ENCODE results near the gene LETM1. TPM values are rescaled to one million over a fixed set of nuclear protein-coding genes. Genes with fewer than 3 reads are reported as not detected.

LETM1 gene
- total RNA-seq, 1 donor from 2014 or later, result 41.3 TPM

DNA sequence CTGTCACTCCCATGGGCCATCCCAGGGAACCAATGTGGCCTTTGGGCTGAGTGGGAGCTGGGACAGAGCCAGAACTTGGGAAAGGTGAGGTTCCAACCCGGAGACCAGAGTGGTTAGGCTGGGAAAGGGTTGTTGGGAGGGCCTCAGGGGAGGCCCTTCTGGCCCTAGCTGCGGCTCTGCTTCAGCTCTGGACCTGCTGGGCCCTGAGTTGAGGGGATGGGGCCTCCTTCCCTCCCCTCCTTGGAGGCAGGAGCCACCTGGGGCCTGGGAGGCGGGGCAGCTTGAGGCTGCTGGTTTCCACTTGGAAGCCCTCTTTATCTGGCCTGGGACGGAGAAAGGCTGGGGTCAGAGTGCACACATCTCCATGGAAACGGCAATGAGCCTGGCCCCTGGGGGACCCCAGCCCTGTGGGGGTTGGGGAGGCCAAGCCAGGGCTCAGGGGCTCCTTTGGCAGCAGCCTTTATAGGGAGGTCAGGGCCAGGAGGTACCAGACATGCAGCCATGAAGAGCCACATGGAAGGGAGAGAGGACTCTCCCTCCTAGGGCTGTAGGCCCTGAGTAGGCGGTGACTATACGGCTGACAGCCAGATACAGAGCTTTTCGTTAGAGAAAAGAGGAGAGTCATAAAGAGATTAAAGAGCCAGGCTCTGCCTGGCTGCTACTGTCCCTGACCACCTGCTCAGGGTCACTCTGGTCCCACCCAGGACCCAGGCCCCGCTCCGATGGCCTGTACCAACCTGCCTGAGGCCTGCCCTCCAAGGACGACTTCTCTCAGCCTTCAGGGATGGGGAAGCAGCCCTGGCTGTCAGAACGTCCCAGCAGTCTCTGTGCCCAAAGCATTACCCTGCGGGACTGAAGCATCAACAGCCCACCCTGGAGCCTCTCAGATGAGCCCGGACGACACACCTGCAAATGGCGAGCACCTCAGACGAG lies 8.4 kb upstream of the LETM1 start:
- Mint-ChIP-seq H3K27me3 (ENCODE audit: low read depth) (no peaks in the 10 kb centered on the region), H3K4me1 (ENCODE audit: low read depth) (peaks cover 3% of the 10 kb centered on the region), H3K36me3 (ENCODE audit: low read depth) (no peaks in the 10 kb centered on the region), H3K27ac (ENCODE audit: unreplicated experiment) (no peak overlapping the region), H3K4me3 (ENCODE audit: unreplicated experiment) (no peak overlapping the region), H3K9me3 (ENCODE audit: low read depth) (no peaks in the 10 kb centered on the region)
- TF ChIP-seq, protein P1, sequence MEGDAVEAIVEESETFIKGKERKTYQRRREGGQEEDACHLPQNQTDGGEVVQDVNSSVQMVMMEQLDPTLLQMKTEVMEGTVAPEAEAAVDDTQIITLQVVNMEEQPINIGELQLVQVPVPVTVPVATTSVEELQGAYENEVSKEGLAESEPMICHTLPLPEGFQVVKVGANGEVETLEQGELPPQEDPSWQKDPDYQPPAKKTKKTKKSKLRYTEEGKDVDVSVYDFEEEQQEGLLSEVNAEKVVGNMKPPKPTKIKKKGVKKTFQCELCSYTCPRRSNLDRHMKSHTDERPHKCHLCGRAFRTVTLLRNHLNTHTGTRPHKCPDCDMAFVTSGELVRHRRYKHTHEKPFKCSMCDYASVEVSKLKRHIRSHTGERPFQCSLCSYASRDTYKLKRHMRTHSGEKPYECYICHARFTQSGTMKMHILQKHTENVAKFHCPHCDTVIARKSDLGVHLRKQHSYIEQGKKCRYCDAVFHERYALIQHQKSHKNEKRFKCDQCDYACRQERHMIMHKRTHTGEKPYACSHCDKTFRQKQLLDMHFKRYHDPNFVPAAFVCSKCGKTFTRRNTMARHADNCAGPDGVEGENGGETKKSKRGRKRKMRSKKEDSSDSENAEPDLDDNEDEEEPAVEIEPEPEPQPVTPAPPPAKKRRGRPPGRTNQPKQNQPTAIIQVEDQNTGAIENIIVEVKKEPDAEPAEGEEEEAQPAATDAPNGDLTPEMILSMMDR (IDR thresholded peaks at IDR 0.05), result no peak
- no peak for DNase-seq (ENCODE audit: low spot score)

DNA sequence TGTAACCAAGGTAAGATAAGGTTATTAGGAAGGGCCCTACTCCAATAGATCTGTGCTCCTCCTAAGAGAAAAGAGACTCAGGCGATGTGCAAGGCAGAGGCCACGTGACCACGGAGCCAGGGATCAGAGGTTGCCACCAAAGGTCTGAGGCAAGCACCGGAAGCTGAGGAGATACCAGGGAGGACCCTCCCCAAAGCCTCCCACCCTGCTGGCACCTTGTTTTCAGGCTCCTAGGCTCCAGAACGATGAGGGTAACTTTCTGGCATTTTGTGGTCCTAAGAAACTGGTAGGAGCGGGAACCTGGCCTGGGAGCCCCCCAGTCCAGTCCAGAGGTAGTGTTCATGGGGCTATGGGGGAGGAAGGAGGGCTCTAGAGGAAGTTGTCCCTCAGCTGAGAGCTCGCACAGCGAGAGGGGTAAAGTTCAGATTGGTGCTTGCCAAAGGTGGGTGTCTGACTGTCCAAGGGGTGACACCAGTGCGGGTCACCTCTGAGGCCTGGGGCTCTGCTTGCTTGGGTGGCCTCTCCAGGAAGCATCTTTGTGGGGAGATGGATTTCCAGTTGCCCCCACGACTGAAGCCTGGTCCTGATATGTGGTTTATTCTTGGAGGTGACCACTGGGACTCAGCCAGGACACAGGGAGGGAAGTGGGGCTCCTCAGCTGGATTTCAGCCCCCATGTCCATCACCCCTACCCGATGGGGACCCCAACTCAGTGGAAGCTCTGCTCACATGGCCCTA lies 7.5 kb upstream of the LETM1 start:
- Mint-ChIP-seq H3K4me3 (ENCODE audit: unreplicated experiment) (no peak overlapping the region), H3K4me1 (ENCODE audit: low read depth) (peaks cover 3% of the 10 kb centered on the region), H3K9me3 (ENCODE audit: low read depth) (no peaks in the 10 kb centered on the region), H3K27ac (ENCODE audit: unreplicated experiment) (no peak overlapping the region), H3K27me3 (ENCODE audit: low read depth) (no peaks in the 10 kb centered on the region), H3K36me3 (ENCODE audit: low read depth) (no peaks in the 10 kb centered on the region)
- TF ChIP-seq, protein P1 (IDR thresholded peaks at IDR 0.05), result no peak
- no peak for DNase-seq (ENCODE audit: low spot score)

DNA sequence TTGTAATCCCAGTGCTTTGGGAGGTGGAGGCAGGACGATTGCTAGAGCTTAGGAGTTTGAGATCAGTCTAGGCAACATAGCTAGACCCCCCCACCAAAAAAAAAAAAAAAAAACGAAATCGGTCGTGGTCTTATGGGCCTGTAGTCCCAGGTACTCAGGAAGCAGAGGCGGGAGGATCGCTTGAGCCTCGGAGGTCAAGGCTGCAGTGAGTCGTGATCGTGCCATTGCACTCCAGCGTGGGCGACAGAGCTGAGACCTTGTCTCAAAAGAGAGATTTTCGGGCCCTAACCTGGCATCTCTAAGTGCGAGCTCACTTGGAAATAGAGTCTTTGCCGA lies 7.0 kb upstream of the LETM1 start:
- peaks cover 3% of the 10 kb centered on the region for H3K4me1 Mint-ChIP-seq (ENCODE audit: low read depth)
- no peaks in the 10 kb centered on the region for H3K9me3 Mint-ChIP-seq (ENCODE audit: low read depth)
- no peaks in the 10 kb centered on the region for H3K27me3 Mint-ChIP-seq (ENCODE audit: low read depth)

DNA sequence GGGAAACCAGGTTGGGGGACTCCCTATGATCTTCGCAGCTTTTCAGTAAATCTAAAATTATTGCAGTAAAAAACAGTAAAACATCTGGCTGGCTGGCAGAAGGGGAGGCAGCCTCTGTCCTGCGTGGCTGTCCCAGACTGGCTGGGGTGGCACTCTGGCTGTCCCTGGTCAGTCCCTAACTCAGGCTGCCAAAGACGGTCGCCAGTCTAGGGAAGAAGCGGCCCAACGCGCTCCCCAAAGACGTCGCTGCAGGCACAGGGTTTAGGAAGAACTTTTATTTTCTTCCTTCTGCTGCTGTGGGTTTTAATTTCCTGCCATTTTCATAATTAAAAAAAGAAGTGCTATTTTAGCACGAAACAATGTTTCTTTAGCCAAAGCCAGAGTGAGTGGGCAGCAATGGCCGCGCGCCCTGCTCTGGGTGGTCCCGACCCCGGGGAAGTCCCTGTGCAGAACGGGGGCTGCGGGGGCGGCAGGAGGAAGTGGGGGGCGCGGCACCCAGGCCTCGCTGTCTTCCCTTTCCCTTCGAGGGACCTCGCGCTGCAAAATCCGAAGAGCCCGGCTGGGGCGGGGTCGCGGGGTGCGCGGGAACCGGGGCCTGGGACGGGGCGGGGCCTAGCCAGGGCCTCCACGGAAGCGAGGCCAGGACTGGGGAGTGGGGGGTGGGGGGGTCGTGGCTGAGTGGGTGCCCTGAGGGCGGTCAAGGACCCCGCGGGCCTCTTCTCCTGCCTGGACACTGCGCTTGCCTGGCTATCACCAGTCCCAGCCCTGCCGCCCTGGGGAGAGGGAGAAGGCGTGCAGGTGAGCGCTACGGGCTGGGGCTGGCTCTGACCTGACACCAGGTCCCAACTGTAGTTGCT lies 6.3 kb upstream of the LETM1 start:
- H3K4me3 Mint-ChIP-seq (ENCODE audit: unreplicated experiment), result no peak overlapping the region

More for the DNA sequence above, 7.0 kb upstream of the LETM1 start:
- DNase-seq (ENCODE audit: low spot score), result no peak
- Mint-ChIP-seq H3K4me3 (ENCODE audit: unreplicated experiment) (no peak overlapping the region), H3K36me3 (ENCODE audit: low read depth) (no peaks in the 10 kb centered on the region), H3K27ac (ENCODE audit: unreplicated experiment) (no peak overlapping the region)
- TF ChIP-seq, protein P1 (IDR thresholded peaks at IDR 0.05), result no peak

More for the DNA sequence above, 6.3 kb upstream of the LETM1 start:
- no peaks in the 10 kb centered on the region for H3K9me3 Mint-ChIP-seq (ENCODE audit: low read depth)
- no peaks in the 10 kb centered on the region for H3K27me3 Mint-ChIP-seq (ENCODE audit: low read depth)
- no peaks in the 10 kb centered on the region for H3K36me3 Mint-ChIP-seq (ENCODE audit: low read depth)
- H3K27ac Mint-ChIP-seq (ENCODE audit: unreplicated experiment), result no peak overlapping the region
- H3K4me1 Mint-ChIP-seq (ENCODE audit: low read depth), result peaks cover 6% of the 10 kb centered on the region
- TF ChIP-seq, protein P1 (IDR thresholded peaks at IDR 0.05), result no peak
- no peak for DNase-seq (ENCODE audit: low spot score)

Data from chondrocyte (in vitro differentiated cells).